ENCODE results near the gene PLEKHA5.
"Not testable (repeated sequence)": the region's sequence is repeated elsewhere in the genome, so short reads cannot be mapped to it uniquely, and the experiment has no call there.

The PLEKHA5 gene

GRCh38 chr12:19085090-19085489, 44.4 kb upstream of the PLEKHA5 start:
- no peak overlapping the region for H3K27ac ChIP-seq
- H2AFZ ChIP-seq = no peak overlapping the region
- H3K36me3 ChIP-seq (ENCODE audit: control insufficient read depth, insufficient read depth, low read length) = no peaks in the 10 kb centered on the region
- TF ChIP-seq CTCF (IDR thresholded peaks at IDR 0.05) = no peak
- H3K27me3 ChIP-seq (ENCODE audit: control insufficient read depth, insufficient read depth, low read length) = no peaks in the 10 kb centered on the region
- no peak overlapping the region for H3K9ac ChIP-seq
- no peaks in the 10 kb centered on the region for H3K9me3 ChIP-seq (ENCODE audit: control insufficient read depth, low read length)
- H3K4me2 ChIP-seq (ENCODE audit: low read length) = no peak overlapping the region
- H3K79me2 ChIP-seq = no peaks in the 10 kb centered on the region
- H3K4me3 ChIP-seq (ENCODE audit: low read depth, low read length) = no peak overlapping the region
- no peaks in the 10 kb centered on the region for H3K4me1 ChIP-seq

GRCh38 chr12:19088606-19089005, 40.9 kb upstream of the PLEKHA5 start:
- no peak overlapping the region for H3K27ac ChIP-seq
- H3K4me1 ChIP-seq = no peaks in the 10 kb centered on the region
- no peaks in the 10 kb centered on the region for H3K36me3 ChIP-seq (ENCODE audit: control insufficient read depth, insufficient read depth, low read length)
- no peak overlapping the region for H3K4me3 ChIP-seq (ENCODE audit: low read depth, low read length)
- no peak overlapping the region for H3K9ac ChIP-seq
- no peaks in the 10 kb centered on the region for H3K9me3 ChIP-seq (ENCODE audit: control insufficient read depth, low read length)
- H3K4me2 ChIP-seq (ENCODE audit: low read length) = no peak overlapping the region
- TF ChIP-seq CTCF (IDR thresholded peaks at IDR 0.05) = no peak
- H2AFZ ChIP-seq = no peak overlapping the region
- no peaks in the 10 kb centered on the region for H3K79me2 ChIP-seq
- no peaks in the 10 kb centered on the region for H3K27me3 ChIP-seq (ENCODE audit: control insufficient read depth, insufficient read depth, low read length)

DNA sequence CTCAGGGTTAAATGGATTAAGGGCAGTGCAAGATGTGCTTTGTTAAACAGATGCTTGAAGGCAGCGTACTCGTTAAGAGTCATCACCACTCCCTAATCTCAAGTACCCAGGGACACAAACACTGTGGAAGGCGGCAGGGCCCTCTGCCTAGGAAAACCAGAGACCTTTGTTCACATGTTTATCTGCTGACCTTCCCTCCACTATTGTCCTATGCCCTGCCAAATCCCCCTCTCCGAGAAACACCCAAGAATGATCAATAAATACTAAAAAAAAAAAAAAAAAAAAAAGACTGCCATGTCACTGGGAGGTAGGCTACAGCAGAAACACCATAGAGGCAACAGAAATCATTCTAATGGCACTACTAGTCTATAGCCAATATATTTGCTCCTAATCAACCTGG, 37.1 kb upstream of the PLEKHA5 start:
- H3K79me2 ChIP-seq; H3K9ac ChIP-seq; H3K4me2 ChIP-seq (ENCODE audit: low read length): not testable (repeated sequence)

GRCh38 chr12:19093218-19093617, 36.3 kb upstream of the PLEKHA5 start:
- TF ChIP-seq CTCF (IDR thresholded peaks at IDR 0.05) = no peak
- Histone ChIP-seq H3K36me3 (ENCODE audit: control insufficient read depth, insufficient read depth, low read length) (no peaks in the 10 kb centered on the region), H2AFZ (no peak overlapping the region), H3K4me2 (ENCODE audit: low read length) (no peak overlapping the region), H3K27me3 (ENCODE audit: control insufficient read depth, insufficient read depth, low read length) (no peaks in the 10 kb centered on the region), H3K4me1 (no peaks in the 10 kb centered on the region), H3K4me3 (ENCODE audit: low read depth, low read length) (no peak overlapping the region), H3K9ac (no peak overlapping the region), H3K27ac (no peak overlapping the region), H3K79me2 (no peaks in the 10 kb centered on the region), H3K9me3 (ENCODE audit: control insufficient read depth, low read length) (no peaks in the 10 kb centered on the region)

More for the DNA sequence above, 37.1 kb upstream of the PLEKHA5 start:
- H3K4me1 ChIP-seq; H3K36me3 ChIP-seq (ENCODE audit: control insufficient read depth, insufficient read depth, low read length); H3K9me3 ChIP-seq (ENCODE audit: control insufficient read depth, low read length); H3K4me3 ChIP-seq (ENCODE audit: low read depth, low read length); H2AFZ ChIP-seq; H3K27ac ChIP-seq; H3K27me3 ChIP-seq (ENCODE audit: control insufficient read depth, insufficient read depth, low read length): not testable (repeated sequence)

GRCh38 chr12:19095331-19095730, 34.2 kb upstream of the PLEKHA5 start:
- H3K36me3 ChIP-seq (ENCODE audit: control insufficient read depth, insufficient read depth, low read length) = no peaks in the 10 kb centered on the region
- H3K27ac ChIP-seq = no peak overlapping the region
- H3K79me2 ChIP-seq = no peaks in the 10 kb centered on the region
- no peak overlapping the region for H3K9ac ChIP-seq
- H3K9me3 ChIP-seq (ENCODE audit: control insufficient read depth, low read length) = no peaks in the 10 kb centered on the region
- no peak overlapping the region for H3K4me2 ChIP-seq (ENCODE audit: low read length)
- no peak overlapping the region for H2AFZ ChIP-seq
- H3K4me3 ChIP-seq (ENCODE audit: low read depth, low read length) = no peak overlapping the region
- H3K4me1 ChIP-seq = no peaks in the 10 kb centered on the region
- no peak for TF ChIP-seq CTCF (IDR thresholded peaks at IDR 0.05)
- H3K27me3 ChIP-seq (ENCODE audit: control insufficient read depth, insufficient read depth, low read length) = no peaks in the 10 kb centered on the region

Measured in parathyroid adenoma (tissue), 2 donors.